HepG2 (cell line): ENCODE results near the gene LDLRAD2. TPM values are rescaled to one million over a fixed set of nuclear protein-coding genes. Genes with fewer than 3 reads are reported as not detected.

Experiments used
- HES4 ChIP-seq: sonication (generic); formaldehyde crosslinking; IDR thresholded peaks from 2 replicates; pipeline ENCODE4 v1.9.0; 2021; ENCODE audit warnings: mild to moderate bottlenecking, missing genetic modification reagents, borderline replicate concordance
- ZBTB7A ChIP-seq: sonication (generic); formaldehyde crosslinking; IDR thresholded peaks from 2 replicates; pipeline ENCODE4 v1.8.0; 2022; ENCODE audit warnings: mild to moderate bottlenecking, missing genetic modification reagents
- ZNF275 ChIP-seq: sonication (generic); formaldehyde crosslinking; IDR thresholded peaks from 2 replicates; pipeline ENCODE4 v1.8.0; 2022; ENCODE audit warnings: missing genetic modification reagents, mild to moderate bottlenecking, inconsistent platforms, borderline replicate concordance
- ZNF513 ChIP-seq: sonication (generic); formaldehyde crosslinking; conservative IDR thresholded peaks from 2 replicates; pipeline ENCODE4 v1.5.0; 2020; ENCODE audit warnings: missing genetic modification reagents
- ZNF558 ChIP-seq: sonication (generic); formaldehyde crosslinking; IDR thresholded peaks from 2 replicates; pipeline ENCODE4 v1.9.0; 2022; ENCODE audit warnings: mild to moderate bottlenecking, missing genetic modification reagents, borderline replicate concordance
- polyA plus RNA-seq, 8 experiments: library from polyadenylated mRNA; depleted of rRNA in 3 of 8; stranded (reverse) in 7 of 8; unstranded in 1 of 8; fragments of >200 nt; fragmentation: Illumina TruSeq in 4 of 8; extraction: Trizol in 4 of 8; gene quantifications; 2 replicates each; pipeline versions ENCODE4 v1.2.1 to v1.2.3, GENCODE V29; 2011 to 2016; ENCODE audit warnings: low read depth in 4 of 8, missing spikeins in 1 of 8, mixed read lengths in 1 of 8; ENCODE audit not compliant: insufficient read depth in 1 of 8
- total RNA-seq, 5 experiments: library from RNA; depleted of rRNA; stranded (reverse); fragments of >200 nt; fragmentation: Illumina TruSeq; extraction: Trizol; gene quantifications; 2 replicates each; pipeline ENCODE4 v1.2.3, GENCODE V29; 2016; ENCODE audit warnings: low read depth in 1 of 5
- TF ChIP-seq, protein P1 (sequence below): sonication (generic); formaldehyde crosslinking; IDR thresholded peaks from 2 replicates; pipeline ENCODE4 v1.4.0; 2020; ENCODE audit warnings: mild to moderate bottlenecking, missing genetic modification reagents

LDLRAD2 gene
- total and polyA plus RNA-seq, 2 of the 13 experiments (the other 11 are each of a cell fraction or from before 2014, with no cell fraction given) = not detected

DNA sequence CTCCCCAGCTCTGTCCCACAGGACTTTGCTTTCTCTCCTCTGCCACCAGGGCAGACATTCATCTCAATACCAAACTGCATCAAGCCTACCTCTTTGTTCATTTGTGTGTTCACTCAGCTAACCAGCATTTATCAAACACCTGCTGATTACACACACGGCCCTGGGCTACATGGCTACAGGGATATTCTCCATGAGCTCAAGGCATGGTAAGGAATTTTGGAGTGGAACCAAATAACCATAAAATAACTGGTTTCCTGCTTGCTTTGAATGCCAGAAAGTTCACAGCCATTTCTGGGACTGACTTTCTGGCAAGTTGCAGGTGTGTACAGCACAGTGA lies 54.6 kb downstream of the LDLRAD2 start (continued):
- TF ChIP-seq, protein P1, sequence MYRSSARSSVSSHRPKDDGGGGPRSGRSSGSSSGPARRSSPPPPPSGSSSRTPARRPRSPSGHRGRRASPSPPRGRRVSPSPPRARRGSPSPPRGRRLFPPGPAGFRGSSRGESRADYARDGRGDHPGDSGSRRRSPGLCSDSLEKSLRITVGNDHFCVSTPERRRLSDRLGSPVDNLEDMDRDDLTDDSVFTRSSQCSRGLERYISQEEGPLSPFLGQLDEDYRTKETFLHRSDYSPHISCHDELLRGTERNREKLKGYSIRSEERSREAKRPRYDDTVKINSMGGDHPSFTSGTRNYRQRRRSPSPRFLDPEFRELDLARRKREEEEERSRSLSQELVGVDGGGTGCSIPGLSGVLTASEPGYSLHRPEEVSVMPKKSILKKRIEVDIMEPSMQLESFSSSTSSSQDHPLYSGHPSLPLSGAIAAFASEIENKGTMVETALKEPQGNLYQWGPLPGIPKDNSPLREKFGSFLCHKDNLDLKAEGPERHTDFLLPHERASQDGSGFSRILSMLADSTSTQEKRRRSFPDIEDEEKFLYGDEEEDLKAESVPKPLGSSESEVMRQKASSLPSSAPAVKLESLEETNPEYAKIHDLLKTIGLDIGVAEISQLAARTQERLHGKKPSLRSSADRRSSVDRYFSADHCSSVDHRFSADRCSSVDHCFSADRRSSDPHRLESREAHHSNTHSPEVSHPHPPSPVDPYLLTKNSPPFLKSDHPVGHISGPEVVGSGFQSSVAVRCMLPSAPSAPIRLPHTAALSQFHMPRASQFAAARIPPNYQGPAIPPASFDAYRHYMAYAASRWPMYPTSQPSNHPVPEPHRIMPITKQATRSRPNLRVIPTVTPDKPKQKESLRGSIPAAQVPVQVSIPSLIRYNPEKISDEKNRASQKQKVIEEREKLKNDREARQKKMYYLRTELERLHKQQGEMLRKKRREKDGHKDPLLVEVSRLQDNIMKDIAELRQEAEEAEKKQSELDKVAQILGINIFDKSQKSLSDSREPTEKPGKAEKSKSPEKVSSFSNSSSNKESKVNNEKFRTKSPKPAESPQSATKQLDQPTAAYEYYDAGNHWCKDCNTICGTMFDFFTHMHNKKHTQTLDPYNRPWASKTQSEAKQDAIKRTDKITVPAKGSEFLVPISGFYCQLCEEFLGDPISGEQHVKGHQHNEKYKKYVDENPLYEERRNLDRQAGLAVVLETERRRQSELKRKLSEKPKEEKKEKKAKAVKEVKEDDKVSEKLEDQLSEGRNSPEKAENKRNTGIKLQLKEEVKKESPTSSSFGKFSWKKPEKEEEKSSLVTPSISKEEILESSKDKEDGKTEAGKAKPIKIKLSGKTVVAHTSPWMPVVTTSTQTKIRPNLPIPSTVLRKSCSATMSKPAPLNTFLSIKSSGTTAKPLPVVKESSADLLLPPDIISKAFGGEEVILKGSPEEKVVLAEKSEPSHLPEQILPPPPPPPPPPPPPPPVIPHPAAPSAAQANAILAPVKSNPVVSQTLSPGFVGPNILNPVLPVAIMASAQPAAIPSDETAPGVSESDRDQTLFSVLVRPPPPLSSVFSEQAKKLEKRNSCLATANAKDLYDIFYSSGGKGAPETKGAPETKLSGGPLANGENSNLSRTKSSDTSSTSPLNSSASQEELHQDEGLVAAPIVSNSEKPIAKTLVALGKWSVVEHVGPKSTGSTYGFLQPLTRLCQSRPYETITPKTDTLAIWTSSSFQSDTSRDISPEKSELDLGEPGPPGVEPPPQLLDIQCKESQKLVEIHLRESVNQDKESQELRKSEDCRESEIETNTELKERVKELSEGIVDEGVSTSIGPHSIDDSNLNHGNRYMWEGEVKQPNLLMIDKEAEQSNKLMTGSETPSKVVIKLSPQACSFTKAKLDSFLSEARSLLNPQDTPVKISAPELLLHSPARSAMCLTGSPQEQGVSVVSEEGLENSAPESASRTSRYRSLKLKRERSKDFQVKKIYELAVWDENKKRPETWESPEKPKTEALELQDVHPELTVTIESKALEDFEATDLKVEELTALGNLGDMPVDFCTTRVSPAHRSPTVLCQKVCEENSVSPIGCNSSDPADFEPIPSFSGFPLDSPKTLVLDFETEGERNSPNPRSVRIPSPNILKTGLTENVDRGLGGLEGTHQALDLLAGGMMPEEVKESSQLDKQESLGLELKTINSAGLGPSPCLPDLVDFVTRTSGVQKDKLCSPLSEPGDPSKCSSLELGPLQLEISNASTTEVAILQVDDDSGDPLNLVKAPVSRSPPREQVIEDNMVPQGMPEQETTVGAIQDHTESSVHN (CRISPR knock-in tag) = no peak
- TF ChIP-seq HES4 = no peak
- TF ChIP-seq ZNF558 = no peak
- no peak for TF ChIP-seq ZBTB7A (CRISPR knock-in tag)
- TF ChIP-seq ZNF275 = no peak
- no peak for TF ChIP-seq ZNF513 (CRISPR knock-in tag)
